Measurements from ENCODE around the gene ADCY3.

GRCh38 chr2:24961903-24962302, 41.9 kb upstream of the ADCY3 start:
- TF ChIP-seq CTCF (IDR thresholded peaks at IDR 0.05 in 4 of 5, conservative IDR thresholded peaks at IDR 0.05 in 1 of 5): no peak
- TF ChIP-seq POLR2A (IDR thresholded peaks at IDR 0.05): no peak
